Thyroid gland (tissue), 4 donors: ENCODE results near the gene C8A.

Experiments used
- POLR2A ChIP-seq, 2 donors: fragments of 450-650 bp; IDR thresholded peaks; one replicate each; pipeline ENCODE4 v1.6.1; 2017; ENCODE audit warnings: antibody characterized with exemption in 2 of 2, mild to moderate bottlenecking in 2 of 2, moderate library complexity in 1 of 2
- TF ChIP-seq, protein P1 (sequence below), 6 experiments: fragments of 200-600 bp in 3 of 6; fragments of 450-650 bp in 3 of 6; sonication (generic) in 3 of 6; IDR thresholded peaks; one replicate each; pipeline ENCODE4 v1.5.1; 2016 to 2019; ENCODE audit warnings: antibody characterized with exemption in 6 of 6, mild to moderate bottlenecking in 2 of 6, inconsistent platforms in 1 of 6, moderate library complexity in 1 of 6

DNA sequence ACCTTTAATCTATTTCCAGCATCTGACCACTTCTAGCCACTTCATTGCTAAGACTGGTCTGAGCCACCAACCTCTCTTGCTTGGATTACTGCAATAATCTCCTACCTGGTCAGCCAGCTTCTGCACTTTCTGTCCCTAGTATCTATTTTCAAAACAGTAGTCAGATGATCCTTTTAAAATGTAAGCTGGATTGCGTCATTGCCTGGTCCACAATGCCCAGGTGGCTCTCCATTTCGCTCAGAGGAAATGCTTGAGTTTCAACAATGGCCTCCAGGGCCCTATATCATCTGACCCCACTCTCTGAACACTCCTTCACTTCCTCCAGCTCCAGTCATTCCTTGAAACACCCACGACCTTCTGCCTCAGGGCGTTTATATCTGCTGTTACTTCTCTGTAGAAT lies 37.7 kb upstream of the C8A start:
- no peak for TF ChIP-seq POLR2A (IDR thresholded peaks at IDR 0.05)
- TF ChIP-seq, protein P1, sequence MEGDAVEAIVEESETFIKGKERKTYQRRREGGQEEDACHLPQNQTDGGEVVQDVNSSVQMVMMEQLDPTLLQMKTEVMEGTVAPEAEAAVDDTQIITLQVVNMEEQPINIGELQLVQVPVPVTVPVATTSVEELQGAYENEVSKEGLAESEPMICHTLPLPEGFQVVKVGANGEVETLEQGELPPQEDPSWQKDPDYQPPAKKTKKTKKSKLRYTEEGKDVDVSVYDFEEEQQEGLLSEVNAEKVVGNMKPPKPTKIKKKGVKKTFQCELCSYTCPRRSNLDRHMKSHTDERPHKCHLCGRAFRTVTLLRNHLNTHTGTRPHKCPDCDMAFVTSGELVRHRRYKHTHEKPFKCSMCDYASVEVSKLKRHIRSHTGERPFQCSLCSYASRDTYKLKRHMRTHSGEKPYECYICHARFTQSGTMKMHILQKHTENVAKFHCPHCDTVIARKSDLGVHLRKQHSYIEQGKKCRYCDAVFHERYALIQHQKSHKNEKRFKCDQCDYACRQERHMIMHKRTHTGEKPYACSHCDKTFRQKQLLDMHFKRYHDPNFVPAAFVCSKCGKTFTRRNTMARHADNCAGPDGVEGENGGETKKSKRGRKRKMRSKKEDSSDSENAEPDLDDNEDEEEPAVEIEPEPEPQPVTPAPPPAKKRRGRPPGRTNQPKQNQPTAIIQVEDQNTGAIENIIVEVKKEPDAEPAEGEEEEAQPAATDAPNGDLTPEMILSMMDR (IDR thresholded peaks at IDR 0.05): no peak
